ENCODE results near the gene ORC3.
"Not testable (repeated sequence)": the region's sequence is repeated elsewhere in the genome, so short reads cannot be mapped to it uniquely, and the experiment has no call there.

Gene ORC3

GRCh38 chr6:87710090-87710489, 120.2 kb downstream of the ORC3 start:
- Histone ChIP-seq H3K4me3 (ENCODE audit: insufficient read length, low read depth) (no peak overlapping the region), H3K27me3 (ENCODE audit: insufficient read depth, insufficient read length) (no peaks in the 10 kb centered on the region), H3K9ac (ENCODE audit: insufficient read length, low read depth) (no peak overlapping the region), H3K9me3 (ENCODE audit: insufficient read depth, low read length) (no peaks in the 10 kb centered on the region), H3K4me1 (ENCODE audit: insufficient read depth, insufficient read length) (no peaks in the 10 kb centered on the region), H3K36me3 (ENCODE audit: insufficient read depth, insufficient read length, low read length) (no peaks in the 10 kb centered on the region)
- TF ChIP-seq YY1 (IDR thresholded peaks at IDR 0.05; ENCODE audit: insufficient read depth, insufficient read length) = no peak
- no peak for TF ChIP-seq ZNF274 (IDR thresholded peaks at IDR 0.05; ENCODE audit: low read depth, low read length)
- TF ChIP-seq SUZ12 (IDR thresholded peaks at IDR 0.05; ENCODE audit: extremely low read depth, insufficient read depth, insufficient read length) = no peak
- no peak for DNase-seq (ENCODE audit: low read depth, low spot score)

GRCh38 chr6:87712713-87713112, 122.8 kb downstream of the ORC3 start:
- H3K4me1 ChIP-seq (ENCODE audit: insufficient read depth, insufficient read length); H3K36me3 ChIP-seq (ENCODE audit: insufficient read depth, insufficient read length, low read length); H3K9me3 ChIP-seq (ENCODE audit: insufficient read depth, low read length); H3K27me3 ChIP-seq (ENCODE audit: insufficient read depth, insufficient read length); DNase-seq (ENCODE audit: low read depth, low spot score); H3K9ac ChIP-seq (ENCODE audit: insufficient read length, low read depth); H3K4me3 ChIP-seq (ENCODE audit: insufficient read length, low read depth): not testable (repeated sequence)

GRCh38 chr6:87714093-87714842, 124.3 kb downstream of the ORC3 start:
- no peaks in the 10 kb centered on the region for H3K36me3 ChIP-seq (ENCODE audit: insufficient read depth, insufficient read length, low read length)
- H3K9ac ChIP-seq (ENCODE audit: insufficient read length, low read depth) = no peak overlapping the region
- no peaks in the 10 kb centered on the region for H3K4me1 ChIP-seq (ENCODE audit: insufficient read depth, insufficient read length)
- TF ChIP-seq ZNF274 (IDR thresholded peaks at IDR 0.05; ENCODE audit: low read depth, low read length) (no peak), SUZ12 (IDR thresholded peaks at IDR 0.05; ENCODE audit: extremely low read depth, insufficient read depth, insufficient read length) (no peak), YY1 (IDR thresholded peaks at IDR 0.05; ENCODE audit: insufficient read depth, insufficient read length) (no peak)
- DNase-seq (ENCODE audit: low read depth, low spot score) = no peak
- no peaks in the 10 kb centered on the region for H3K9me3 ChIP-seq (ENCODE audit: insufficient read depth, low read length)
- H3K4me3 ChIP-seq (ENCODE audit: insufficient read length, low read depth) = no peak overlapping the region
- no peaks in the 10 kb centered on the region for H3K27me3 ChIP-seq (ENCODE audit: insufficient read depth, insufficient read length)
